HG02798 (cell line): ENCODE results near the gene MDK.
A peak's percentile ranks its signal among the peaks of the same experiment; 100 is the strongest.

Experiments
- ATAC-seq: cut with Tn5 transposase; IDR thresholded peaks from one replicate; pipeline ENCODE4 v1.9.1; 2021; ENCODE audit warnings: mild to moderate bottlenecking; ENCODE audit not compliant: unreplicated experiment, poor library complexity

Gene MDK

GRCh38 chr11:46347637-46348311, 33.7 kb upstream of the MDK start:
- no peak for ATAC-seq

- ATAC-seq = no peak
These were observed 32.7 kb upstream of the MDK start for GRCh38 chr11:46348566-46349401.

GRCh38 chr11:46350695-46351094, 30.8 kb upstream of the MDK start:
- ATAC-seq = no peak

- ATAC-seq = no peak
These were observed 30.3 kb upstream of the MDK start for GRCh38 chr11:46351148-46351547.

GRCh38 chr11:46351606-46352005, 29.9 kb upstream of the MDK start:
- ATAC-seq = no peak

- ATAC-seq = no peak
These were observed 29.2 kb upstream of the MDK start for GRCh38 chr11:46352063-46352841.

- ATAC-seq = no peak
These were observed 27.8 kb upstream of the MDK start for GRCh38 chr11:46353698-46354097.

GRCh38 chr11:46356924-46357482, 24.5 kb upstream of the MDK start:
- ATAC-seq = no peak

GRCh38 chr11:46357483-46357936, 24.0 kb upstream of the MDK start:
- ATAC-seq = no peak

GRCh38 chr11:46359953-46360352, 21.5 kb upstream of the MDK start:
- no peak for ATAC-seq

GRCh38 chr11:46360878-46361277, 20.6 kb upstream of the MDK start:
- ATAC-seq = no peak

- ATAC-seq = peak; percentile 90
These were observed 19.9 kb upstream of the MDK start for GRCh38 chr11:46361283-46362155.

- ATAC-seq = no peak
These were observed 19.1 kb upstream of the MDK start for GRCh38 chr11:46362156-46363030.

- no peak for ATAC-seq
These were observed 18.4 kb upstream of the MDK start for GRCh38 chr11:46363031-46363407.

GRCh38 chr11:46363455-46364005, 17.9 kb upstream of the MDK start:
- ATAC-seq = no peak

GRCh38 chr11:46364056-46364455, 17.4 kb upstream of the MDK start:
- ATAC-seq = no peak

GRCh38 chr11:46364791-46365190, 16.7 kb upstream of the MDK start:
- no peak for ATAC-seq

GRCh38 chr11:46366260-46366659, 15.2 kb upstream of the MDK start:
- no peak for ATAC-seq
